Measurements from ENCODE around the gene DSG4. TPM values are rescaled to one million over a fixed set of nuclear protein-coding genes. Genes with fewer than 3 reads are reported as not detected.

The DSG4 gene
- total and polyA plus RNA-seq, 2 of the 4 experiments (the other 2 are of a cell fraction): not detected

GRCh38 chr18:31430554-31430953, 54.0 kb downstream of the DSG4 start:
- ChIA-PET POLR2A (ENCODE audit: unreplicated experiment) (no interaction called here), CTCF (interaction anchor here (0.6 kb wide), 1 partner anchor 318 kb away, joined by 3 read pairs; no protein-coding TSS in a partner anchor)
- H3K27ac ChIP-seq (ENCODE audit: insufficient read depth, low read length): no peak overlapping the region
- in situ Hi-C loops (cut with MboI; ENCODE audit: low sequenced_read_pairs): no loop called here
- dilution Hi-C loops (cut with HindIII; ENCODE audit: low sequenced_read_pairs, unreplicated experiment): no loop called here
- H3K14ac ChIP-seq (replicated peaks; ENCODE audit: low read depth, low read length): no peak overlapping the region
- H2BK5ac ChIP-seq (ENCODE audit: low read depth, low read length, poor library complexity, severe bottlenecking): no peak overlapping the region
- H3K18ac ChIP-seq (ENCODE audit: low read depth, low read length): no peak overlapping the region
- no peak overlapping the region for H3K4me2 ChIP-seq (ENCODE audit: low read depth, low read length)
- no peaks in the 10 kb centered on the region for H3K27me3 ChIP-seq (ENCODE audit: control insufficient read depth, insufficient read depth, low read length)
- H3K9me1 ChIP-seq (ENCODE audit: insufficient read depth, low read length): no peaks in the 10 kb centered on the region
- BruUV-seq (replicated peaks): no TSS peak
- no peak overlapping the region for H2BK15ac ChIP-seq (ENCODE audit: low read depth, low read length)
- H3K36me3 ChIP-seq (ENCODE audit: control insufficient read depth, insufficient read depth, low read length): no peaks in the 10 kb centered on the region
- no peak overlapping the region for H2BK120ac ChIP-seq (ENCODE audit: low read depth, low read length)
- no peak overlapping the region for H2AK9ac ChIP-seq (replicated peaks; ENCODE audit: low read depth, low read length, poor library complexity)
- WGBS, 2 experiments (ENCODE audit: extremely low coverage in 2 of 2, insufficient read length in 1 of 2): no CpG with 5 or more reads among the region's 1 CpG
- no peak overlapping the region for H4K5ac ChIP-seq (ENCODE audit: low read depth, low read length)
- no peak overlapping the region for H3K4me3 ChIP-seq (ENCODE audit: insufficient read depth, low read depth, low read length)
- H3K9me3 ChIP-seq (ENCODE audit: control insufficient read depth, insufficient read depth, low read length): peaks cover 2% of the 10 kb centered on the region
- no peak overlapping the region for H4K8ac ChIP-seq (ENCODE audit: low read depth in 2 of 2, low read length in 2 of 2)
- H2BK20ac ChIP-seq (ENCODE audit: low read depth, low read length): no peak overlapping the region
- H3K79me1 ChIP-seq (ENCODE audit: low read depth in 1 of 2, low read length in 2 of 2): no peaks in the 10 kb centered on the region
- no peak overlapping the region for H2AK5ac ChIP-seq (ENCODE audit: low read depth, low read length)
- TF ChIP-seq RFX5 (IDR thresholded peaks at IDR 0.05; ENCODE audit: low read depth, low read length) (no peak), SMC3 (IDR thresholded peaks at IDR 0.05; ENCODE audit: low read depth, low read length) (no peak), CTCF (conservative IDR thresholded peaks at IDR 0.05; ENCODE audit: low read depth, low read length) (no peak), CEBPB (IDR thresholded peaks at IDR 0.05; ENCODE audit: low read depth, low read length) (no peak), MXI1 (IDR thresholded peaks at IDR 0.05; ENCODE audit: borderline replicate concordance, low read depth, low read length) (no peak), ELK1 (IDR thresholded peaks at IDR 0.05; ENCODE audit: borderline replicate concordance, low read depth, low read length) (no peak)
- no peaks in the 10 kb centered on the region for H4K20me1 ChIP-seq (ENCODE audit: insufficient read depth, low read length)
- no peak for DNase-seq
- no peak for ATAC-seq (ENCODE audit: low read depth)
- no peak overlapping the region for H3K9ac ChIP-seq (ENCODE audit: low read depth, low read length)
- intact Hi-C loops (cut with micrococcal nuclease): no loop called here
- no peak overlapping the region for H3K23ac ChIP-seq (ENCODE audit: low read depth, low read length)
- H2AFZ ChIP-seq (replicated peaks; ENCODE audit: low read length, poor library complexity): no peak overlapping the region
- no peak overlapping the region for H4K91ac ChIP-seq (ENCODE audit: insufficient read depth, low read depth, low read length)
- no peaks in the 10 kb centered on the region for H3K4me1 ChIP-seq (ENCODE audit: control insufficient read depth, insufficient read depth, low read length)
- no peak overlapping the region for H3K56ac ChIP-seq (ENCODE audit: extremely low read depth, insufficient read depth, low read length)
- no peak overlapping the region for H3K4ac ChIP-seq (ENCODE audit: low read depth, low read length)
